ENCODE data around the gene CDK2AP2. TPM values are rescaled to one million over a fixed set of nuclear protein-coding genes. Genes with fewer than 3 reads are reported as not detected.

CDK2AP2 gene
- total RNA-seq, 1 donor from 2014 or later, result 40.5 TPM

- DNase-seq (ENCODE audit: low spot score), result no peak
Measured at GRCh38 chr11:67503119-67504004, 4.6 kb downstream of the CDK2AP2 start.

DNA sequence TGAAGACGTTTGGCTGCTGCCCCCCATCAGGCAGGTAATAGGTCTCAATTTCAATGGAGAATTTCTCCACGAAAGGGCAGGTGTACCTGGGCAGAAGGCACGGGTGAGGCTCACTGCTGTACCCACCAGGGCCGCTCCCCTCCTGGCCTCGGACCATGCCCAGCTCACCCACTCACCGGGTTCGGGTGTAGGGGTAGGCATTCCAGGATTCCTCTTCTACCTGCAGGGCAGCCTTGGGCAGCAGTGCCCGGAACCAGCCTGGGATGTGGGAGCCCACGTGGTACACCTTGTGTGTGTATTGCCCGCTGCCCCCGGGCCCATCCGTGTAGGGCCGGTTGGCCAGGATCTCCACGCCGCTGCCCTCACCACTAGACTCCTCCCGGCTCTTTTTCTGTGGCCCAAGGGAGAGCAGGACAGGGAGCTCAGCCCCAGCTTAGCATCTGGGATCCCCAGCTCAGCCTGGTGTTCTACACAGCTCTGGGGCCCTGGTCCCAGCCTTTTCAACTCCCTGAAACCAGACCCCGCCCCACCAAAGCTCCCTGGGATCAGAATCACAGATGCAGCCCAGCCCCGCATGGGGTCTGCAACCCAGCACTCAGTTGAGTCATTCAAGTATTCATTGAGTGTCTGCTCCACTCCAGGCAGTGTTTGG is 5.5 kb downstream of the CDK2AP2 start:
- no peak for DNase-seq (ENCODE audit: low spot score)

DNA sequence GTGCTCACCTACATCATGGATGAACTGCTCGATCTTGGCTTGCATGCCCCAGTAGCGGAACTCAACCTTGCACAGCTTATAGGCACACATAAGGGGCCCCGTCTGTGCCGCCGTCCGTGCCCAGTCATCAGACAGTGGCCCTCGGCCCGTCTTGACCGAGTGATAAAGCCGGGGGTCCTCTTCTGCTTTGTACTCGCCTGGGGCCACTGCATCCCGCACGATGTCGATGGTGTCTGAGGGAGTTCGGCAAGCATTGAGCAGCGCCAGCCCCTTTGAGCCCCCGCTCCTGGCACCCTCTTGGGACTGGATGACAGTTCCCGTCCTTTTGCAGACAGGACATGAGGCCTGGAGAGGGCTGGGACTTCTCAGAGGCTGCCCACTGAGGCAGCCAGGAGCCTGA is 6.1 kb downstream of the CDK2AP2 start:
- no peak for DNase-seq (ENCODE audit: low spot score)

GRCh38 chr11:67500831-67501715 is 6.9 kb downstream of the CDK2AP2 start:
- DNase-seq (ENCODE audit: low spot score), result no peak

- no peak for DNase-seq (ENCODE audit: low spot score)
Measured at GRCh38 chr11:67500484-67500821, 7.5 kb downstream of the CDK2AP2 start.

DNA sequence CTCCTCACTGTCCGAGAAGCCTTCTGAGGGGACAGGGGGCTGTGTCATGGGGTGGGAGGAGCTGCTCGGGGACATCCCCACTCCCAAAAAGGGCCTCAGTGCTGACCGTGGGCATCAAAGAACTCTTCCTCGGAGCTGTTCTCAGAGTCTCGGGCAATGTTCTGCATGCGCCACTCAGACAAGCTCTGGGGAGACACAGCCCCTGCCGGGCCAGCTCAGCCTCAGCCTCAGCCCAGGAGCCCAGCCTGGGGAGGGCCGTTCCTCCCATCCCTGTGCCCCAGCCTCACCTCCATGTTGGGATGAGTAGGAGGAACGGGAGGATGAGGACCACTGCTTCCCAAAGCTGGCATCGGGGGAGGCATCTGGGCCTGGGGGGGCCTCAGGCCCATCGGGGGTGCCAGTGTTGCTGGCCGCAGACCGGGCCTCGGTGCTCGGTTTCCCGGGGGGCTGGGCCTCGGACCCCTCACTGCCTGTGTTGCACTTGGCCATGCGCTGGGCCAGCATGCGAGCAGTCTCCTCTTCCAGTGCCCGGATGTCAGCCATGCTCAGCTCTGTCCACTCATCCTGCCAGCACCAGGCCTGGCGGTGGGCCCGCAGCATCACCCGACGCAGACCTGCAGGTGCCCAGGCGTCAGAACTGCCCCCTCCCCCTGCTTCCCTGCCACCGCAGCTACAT is 8.0 kb downstream of the CDK2AP2 start:
- no peak for DNase-seq (ENCODE audit: low spot score)

DNA sequence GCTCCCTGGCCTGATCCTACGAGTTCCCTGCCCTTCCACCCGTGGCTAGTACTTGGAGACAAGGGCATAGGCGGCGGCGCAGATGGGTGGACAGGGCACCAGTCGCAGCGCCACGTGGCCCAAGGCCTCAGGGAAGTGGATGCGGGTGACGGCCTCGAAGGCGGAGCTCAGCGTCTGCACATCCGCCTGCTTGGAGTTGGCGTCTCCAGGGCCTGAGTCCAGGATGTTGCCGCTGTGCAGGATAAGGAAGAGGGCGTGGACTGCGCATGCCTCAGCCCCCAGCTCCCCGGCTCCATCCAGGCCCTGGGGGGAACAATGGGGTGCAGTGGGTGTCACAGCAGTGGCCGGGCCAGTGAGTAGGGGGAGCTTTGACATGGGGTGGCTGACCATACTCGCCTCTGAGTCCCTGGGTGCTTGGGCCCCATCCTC is 9.4 kb downstream of the CDK2AP2 start:
- DNase-seq (ENCODE audit: low spot score), result no peak

GRCh38 chr11:67497656-67498291 is 10.2 kb downstream of the CDK2AP2 start:
- DNase-seq (ENCODE audit: low spot score), result no peak

DNA sequence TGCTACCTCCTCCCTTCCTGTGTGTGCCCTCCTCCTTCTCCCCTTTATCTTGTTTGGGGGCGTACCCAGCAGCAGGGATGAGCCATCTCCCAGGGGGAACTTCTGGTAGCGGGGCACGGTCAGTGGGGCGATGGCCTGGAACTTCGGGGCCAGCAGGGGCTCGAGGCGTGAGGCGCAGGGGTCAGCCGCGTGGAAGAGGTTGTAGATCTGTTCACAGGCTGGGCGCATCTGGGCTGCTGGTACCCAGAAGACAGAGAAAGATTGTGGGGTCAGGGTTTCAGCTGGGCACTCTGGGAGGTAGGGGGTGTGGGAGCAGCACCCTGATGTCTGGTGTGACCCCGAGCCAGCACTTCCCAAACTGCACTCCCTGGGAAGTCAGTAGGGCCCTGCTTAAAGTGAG is 11.8 kb downstream of the CDK2AP2 start:
- no peak for DNase-seq (ENCODE audit: low spot score)

DNA sequence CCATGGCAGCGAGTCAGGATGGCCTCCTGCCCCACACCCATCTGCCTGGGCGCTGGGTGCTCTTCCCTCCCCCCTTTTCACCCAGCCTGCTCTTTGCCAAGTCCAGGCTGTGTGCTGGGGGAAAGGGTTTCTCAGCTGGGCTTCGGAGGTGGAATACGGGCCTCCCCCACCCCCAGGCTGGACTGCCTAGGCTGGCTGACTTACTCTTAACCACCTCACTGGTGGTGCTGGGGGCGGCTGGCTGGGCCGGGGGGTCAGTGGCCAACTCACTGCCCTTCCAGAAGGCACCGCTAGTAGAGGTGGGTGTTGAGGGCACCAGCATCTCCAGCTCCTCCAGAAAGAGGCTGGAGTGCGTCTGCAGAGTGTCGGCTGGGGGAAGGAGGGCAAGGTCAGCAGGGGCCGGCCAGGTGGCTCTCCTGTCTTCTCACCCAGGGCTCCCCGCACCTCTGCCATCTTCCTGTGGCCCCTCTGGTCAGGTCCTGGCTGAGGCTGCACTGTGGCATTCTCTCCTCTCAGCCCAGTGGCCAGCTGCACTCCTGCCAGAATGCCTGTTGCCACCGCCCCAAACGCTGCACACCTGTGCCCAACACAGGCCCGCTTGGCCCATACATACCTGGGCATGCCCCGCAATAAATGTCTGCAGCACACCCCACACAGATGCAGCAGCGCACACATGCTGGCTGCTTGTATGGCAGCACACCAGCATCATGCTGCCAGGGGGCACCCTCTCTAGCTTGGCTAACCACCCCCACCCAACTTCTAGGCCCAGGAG is 12.5 kb downstream of the CDK2AP2 start:
- DNase-seq (ENCODE audit: low spot score), result no peak

GRCh38 chr11:67494371-67495233 is 13.4 kb downstream of the CDK2AP2 start:
- DNase-seq (ENCODE audit: low spot score), result no peak

DNA sequence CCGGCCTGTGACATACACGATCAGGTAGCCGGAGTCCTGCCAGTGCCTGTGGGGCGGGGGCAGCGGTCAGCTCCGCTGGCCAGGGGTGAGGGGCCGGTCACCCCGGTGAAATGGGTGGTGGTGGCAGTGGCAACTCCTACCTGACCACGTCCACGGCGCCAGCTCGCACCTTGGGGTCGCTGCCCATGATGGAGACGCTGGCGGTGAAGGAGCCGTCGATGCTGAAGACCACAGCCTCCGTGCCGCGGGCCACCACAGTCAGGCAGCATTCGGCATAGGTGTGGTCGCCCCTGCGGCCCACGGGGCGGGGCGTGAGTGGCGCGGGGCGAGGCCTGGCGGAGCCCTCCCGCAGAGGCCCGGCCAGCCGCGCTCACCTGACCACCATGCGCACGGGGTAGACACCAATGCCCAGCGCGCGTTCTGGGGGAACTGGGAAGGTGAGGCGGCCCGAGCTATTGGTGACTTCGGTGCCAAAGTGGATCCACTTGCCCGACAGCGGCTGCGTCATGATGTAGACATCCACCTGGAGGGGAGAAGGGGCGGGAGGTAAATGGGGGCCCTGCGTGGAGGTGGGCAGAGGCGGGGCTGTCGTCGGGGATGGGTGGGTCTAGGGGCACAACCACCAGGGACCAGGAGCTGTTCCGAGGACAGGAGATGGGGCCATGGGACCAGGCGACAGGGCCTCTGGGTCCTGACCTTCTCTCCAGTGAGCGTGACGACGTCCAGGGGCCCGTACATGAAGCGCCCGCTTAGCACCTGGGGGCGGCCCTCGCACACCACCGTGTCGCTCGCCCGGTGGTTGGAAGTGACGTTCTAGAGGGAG is 14.2 kb downstream of the CDK2AP2 start:
- DNase-seq (ENCODE audit: low spot score), result no peak

DNA sequence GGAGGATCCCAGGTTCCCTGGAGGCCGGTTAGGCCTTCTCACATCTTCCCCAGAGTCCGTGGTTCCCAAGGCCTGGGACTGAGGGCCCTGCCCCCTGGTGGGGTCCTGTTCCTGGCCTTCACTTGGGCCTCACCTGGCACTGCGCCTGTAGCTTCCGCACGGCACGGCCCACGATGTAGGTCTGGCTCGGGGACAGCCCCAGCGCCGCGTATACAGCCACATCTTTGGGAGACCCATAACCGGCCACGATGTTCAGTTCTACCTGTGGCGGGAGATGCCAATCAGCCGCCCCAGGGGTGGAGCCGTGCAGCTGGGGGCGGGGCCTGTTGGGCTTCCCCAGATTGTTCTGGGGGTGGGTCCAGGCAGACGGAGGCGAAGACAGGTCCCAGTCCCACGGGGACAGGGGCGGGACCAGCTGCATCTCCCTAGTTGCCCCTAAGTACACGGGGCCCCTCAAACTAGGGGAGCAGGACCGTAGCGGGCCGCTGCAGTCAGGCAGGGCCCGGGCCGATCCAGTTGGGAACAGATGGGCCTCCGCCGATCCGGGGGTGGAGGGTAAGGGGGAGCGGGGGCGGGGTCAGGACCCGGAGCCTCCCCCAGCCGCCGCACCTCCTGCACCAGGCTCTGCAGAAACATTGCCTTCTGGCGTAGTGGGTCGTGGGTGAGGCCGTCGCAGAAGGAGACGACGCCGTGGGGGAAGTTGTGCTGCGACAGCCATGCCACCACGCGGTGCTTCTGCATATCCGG is 15.0 kb downstream of the CDK2AP2 start:
- DNase-seq (ENCODE audit: low spot score), result no peak

DNA sequence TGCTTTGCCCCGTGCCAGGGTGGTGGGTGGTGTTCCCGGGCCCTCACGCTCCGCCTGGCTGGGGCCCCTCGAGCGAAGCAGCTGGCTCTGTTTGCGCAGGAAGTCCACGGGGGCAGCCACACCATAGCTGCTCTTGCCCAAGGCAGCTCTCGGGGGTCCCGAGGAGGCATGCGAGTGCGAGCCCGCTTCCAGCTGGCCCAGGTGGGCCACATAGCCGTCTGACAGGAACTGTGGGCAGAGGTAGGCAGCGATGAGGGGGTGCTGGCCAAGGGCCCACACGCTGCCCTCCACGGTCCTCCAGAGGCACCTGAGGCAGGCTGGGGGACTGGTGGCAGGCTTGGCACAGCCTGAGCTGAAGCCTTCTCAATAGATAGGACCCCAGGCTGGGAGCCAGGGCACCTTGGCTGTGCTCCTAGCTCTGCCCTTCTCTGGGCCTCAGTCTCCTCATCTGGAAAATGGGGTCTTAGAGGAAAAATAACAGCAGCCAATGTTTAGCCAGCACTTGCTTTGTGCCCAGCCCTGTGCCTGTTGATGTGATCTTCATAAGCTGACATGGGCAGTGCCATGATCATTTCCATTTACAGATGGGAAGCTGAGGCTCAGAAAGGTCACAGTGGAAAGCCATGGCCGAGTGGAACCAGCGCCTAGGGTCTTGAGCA is 15.8 kb downstream of the CDK2AP2 start:
- no peak for DNase-seq (ENCODE audit: low spot score)

DNA sequence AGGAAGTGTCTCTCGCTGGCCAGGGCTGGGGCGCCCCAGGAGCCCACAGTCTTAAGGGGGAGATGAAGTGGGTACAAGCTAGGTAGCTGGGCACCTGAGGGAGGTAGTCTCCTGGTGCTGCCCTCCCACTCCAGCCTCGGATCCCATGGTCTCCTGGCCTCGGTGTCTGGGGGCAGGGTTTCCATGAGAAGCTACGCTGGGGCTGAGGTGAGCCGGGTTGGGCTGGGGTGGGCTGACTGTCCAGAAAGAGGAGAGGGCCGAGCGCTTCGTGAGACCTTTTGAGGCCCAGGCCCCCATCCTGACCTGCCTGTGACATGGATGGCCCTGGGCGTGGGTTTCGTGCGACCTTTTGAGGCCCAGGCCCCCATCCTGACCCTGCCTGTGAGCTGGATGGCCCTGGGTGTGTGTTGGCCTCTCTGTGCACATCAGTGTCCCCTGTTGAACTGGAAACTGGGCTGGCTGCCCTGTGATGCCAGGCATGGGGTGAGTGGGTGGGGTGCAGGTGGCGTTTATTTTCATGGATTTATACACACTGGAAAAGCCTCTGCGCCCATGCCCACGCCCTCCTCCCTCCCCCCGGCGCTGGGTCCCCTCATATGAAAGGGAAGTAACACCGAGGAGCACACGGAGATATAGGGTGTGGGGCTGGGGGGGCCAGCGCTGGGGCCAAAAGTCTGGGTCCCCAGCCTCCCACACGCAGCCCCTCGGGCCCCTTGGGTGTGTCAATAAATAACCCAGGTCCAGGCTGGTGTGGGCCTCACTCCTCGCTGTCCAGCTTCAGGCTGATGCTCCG is 16.5 kb downstream of the CDK2AP2 start:
- no peak for DNase-seq (ENCODE audit: low spot score)

DNA sequence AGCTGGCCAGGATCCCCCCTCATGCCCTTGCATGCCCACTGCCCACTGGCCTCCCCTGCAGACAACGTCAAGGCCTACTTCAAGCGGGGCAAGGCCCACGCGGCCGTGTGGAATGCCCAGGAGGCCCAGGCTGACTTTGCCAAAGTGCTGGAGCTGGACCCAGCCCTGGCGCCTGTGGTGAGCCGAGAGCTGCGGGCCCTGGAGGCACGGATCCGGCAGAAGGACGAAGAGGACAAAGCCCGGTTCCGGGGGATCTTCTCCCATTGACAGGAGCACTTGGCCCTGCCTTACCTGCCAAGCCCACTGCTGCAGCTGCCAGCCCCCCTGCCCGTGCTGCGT is 17.3 kb downstream of the CDK2AP2 start:
- no peak for DNase-seq (ENCODE audit: low spot score)
